HUES64 (cell line): Measurements from ENCODE around the gene SMYD3.

Source experiments
- H3K27ac ChIP-seq: 2 replicates; pipeline ENCODE4 v1.7.0; 2013; ENCODE audit warnings: low read depth, low read length, inconsistent platforms
- H3K27me3 ChIP-seq: 2 replicates; pipeline ENCODE4 v1.6.1; 2013; ENCODE audit warnings: mild to moderate bottlenecking, low read length; ENCODE audit not compliant: insufficient read depth
- H3K36me3 ChIP-seq: 2 replicates; pipeline ENCODE4 v1.6.1; 2013; ENCODE audit warnings: mild to moderate bottlenecking, low read length; ENCODE audit not compliant: insufficient read depth
- H3K4me1 ChIP-seq: 2 replicates; pipeline ENCODE4 v1.6.1; 2013; ENCODE audit warnings: mild to moderate bottlenecking, low read length, moderate library complexity; ENCODE audit not compliant: insufficient read depth
- H3K4me3 ChIP-seq: 2 replicates; pipeline ENCODE4 v1.5.1; 2013; ENCODE audit warnings: mild to moderate bottlenecking, low read length, moderate library complexity
- H3K9ac ChIP-seq: 2 replicates; pipeline ENCODE4 v1.6.1; 2013; ENCODE audit warnings: mild to moderate bottlenecking, low read depth, low read length
- H3K9me3 ChIP-seq: 2 replicates; pipeline ENCODE4 v1.6.1; 2013; ENCODE audit warnings: low read depth, low read length; ENCODE audit not compliant: insufficient read depth
- WGBS: fragments of 150-250, 120-280 bp; methylation state at CpG from one replicate; pipeline ENCODE4 v1.1.7; 2013; ENCODE audit warnings: missing lambda C conversion rate; 5-methylcytosine and 5-hydroxymethylcytosine counted together

SMYD3 gene

DNA sequence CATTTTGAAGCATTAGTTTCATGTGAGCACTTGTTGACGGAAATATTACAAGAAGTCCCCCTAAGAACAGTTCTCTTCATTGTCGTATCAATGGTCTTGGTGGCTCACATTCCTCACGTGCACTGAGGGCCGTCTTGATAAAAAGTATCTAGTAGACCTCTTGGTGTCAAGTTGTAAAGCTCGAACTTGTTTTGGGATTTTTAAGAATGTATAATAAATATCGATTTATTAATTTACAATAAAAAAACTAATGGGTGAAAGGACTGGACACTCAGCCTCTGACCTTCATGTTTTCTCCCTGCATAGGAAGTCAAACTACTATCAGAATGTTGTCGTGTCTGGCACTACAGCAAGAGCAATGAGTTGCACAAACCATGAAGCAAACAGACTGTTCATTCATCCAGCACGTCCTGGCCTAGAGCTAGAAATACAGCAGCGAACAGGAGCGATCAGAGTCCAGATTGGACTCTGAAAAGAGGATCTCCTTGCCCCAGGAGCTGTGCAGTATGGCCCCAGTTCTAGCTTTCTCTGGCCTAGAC is 319.2 kb downstream of the SMYD3 start:
- Histone ChIP-seq H3K9me3 (no peaks in the 10 kb centered on the region), H3K9ac (no peak overlapping the region), H3K4me1 (peaks cover 5% of the 10 kb centered on the region; the same call in 1 of the 2 replicates), H3K27ac (no peak overlapping the region), H3K36me3 (no peaks in the 10 kb centered on the region), H3K27me3 (no peaks in the 10 kb centered on the region), H3K4me3 (no peak overlapping the region)
- WGBS, result 93% methylated on average over 9 of the region's 10 CpGs

DNA sequence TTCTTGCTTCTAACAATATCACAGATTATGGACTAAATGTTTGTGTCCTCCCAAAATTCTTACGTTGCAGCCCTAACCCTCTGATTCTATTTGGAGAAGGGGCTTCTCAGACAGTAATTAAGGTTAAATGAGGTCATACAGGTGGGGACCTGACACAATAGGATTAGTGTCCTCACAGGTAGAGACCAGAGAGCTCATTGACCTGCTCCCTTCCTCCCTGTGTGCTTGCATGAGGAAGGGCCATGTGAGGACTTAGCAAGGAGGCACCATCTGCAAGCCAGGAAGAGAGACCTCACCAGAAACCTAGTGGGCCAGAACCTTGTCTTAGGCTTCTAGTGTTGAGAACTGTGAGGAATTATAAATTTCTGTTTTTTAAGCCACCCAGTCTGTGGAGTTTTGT is 322.6 kb downstream of the SMYD3 start:
- H3K4me3 ChIP-seq, result no peak overlapping the region
- peaks cover 6% of the 10 kb centered on the region; the same call in 1 of the 2 replicates for H3K4me1 ChIP-seq
- no peaks in the 10 kb centered on the region for H3K36me3 ChIP-seq
- no peak overlapping the region for H3K27ac ChIP-seq
- H3K9ac ChIP-seq, result no peak overlapping the region
- no peaks in the 10 kb centered on the region for H3K9me3 ChIP-seq
- 100% methylated on average over 1 of the region's 1 CpG for WGBS
- H3K27me3 ChIP-seq, result no peaks in the 10 kb centered on the region

DNA sequence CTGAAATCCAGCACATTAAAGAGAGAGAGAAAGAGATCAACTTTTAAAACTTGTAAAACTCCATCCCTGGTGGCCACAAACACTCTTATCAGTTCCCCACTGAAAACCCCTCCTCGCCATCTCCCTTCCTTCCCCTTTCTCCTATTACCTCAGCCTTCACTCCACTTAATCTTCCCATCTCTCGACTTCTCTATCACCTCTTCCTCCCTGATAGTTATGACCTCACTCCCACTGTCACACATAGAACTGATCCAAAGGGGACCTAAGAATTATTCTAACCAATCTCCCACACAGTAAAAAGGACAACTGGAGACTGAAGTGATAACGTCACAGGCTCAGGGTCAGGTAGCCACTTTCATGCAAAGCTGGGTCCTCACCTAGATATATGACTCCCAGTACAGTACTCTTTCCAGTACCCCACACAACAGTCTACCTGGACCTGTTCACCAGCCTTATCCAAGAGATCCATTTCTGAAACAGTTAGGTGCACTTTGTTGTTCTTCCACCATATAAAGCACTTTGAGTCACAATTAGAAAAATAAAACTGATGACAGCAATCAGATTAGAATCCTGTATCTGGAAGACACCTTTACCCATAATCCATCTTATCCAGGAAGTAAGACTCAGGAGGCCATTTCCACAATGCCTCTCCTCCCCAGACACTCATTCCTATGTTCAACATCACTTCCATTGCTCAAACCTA is 324.8 kb downstream of the SMYD3 start:
- H3K9ac ChIP-seq, result no peak overlapping the region
- 84% methylated on average over 3 of the region's 3 CpGs for WGBS
- H3K9me3 ChIP-seq, result no peaks in the 10 kb centered on the region

DNA sequence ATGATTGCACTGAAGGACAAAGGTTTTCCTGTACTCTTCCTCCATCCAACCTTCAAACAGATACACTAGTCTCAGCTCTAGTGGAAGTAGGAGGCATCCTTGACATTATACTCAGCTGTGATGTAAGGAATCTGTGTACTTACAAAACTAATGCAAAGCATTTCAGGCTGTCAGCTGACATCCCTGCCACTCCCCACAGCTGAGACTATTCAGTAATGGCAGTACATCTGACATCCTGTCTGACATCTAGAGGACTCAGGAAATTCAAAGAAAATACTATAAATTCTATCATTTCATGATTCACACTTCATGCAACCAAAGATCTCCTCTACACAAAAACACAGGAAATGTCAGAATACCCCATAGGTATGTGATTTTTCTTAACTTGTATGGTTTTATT is 325.8 kb downstream of the SMYD3 start:
- no peaks in the 10 kb centered on the region for H3K9me3 ChIP-seq
- peaks cover 6% of the 10 kb centered on the region; the same call in 1 of the 2 replicates for H3K4me1 ChIP-seq
- H3K27me3 ChIP-seq, result no peaks in the 10 kb centered on the region
- H3K36me3 ChIP-seq, result no peaks in the 10 kb centered on the region
- H3K27ac ChIP-seq, result no peak overlapping the region
- no peak overlapping the region for H3K9ac ChIP-seq
- no peak overlapping the region for H3K4me3 ChIP-seq

More for the DNA sequence above, 324.8 kb downstream of the SMYD3 start:
- Histone ChIP-seq H3K27me3 (no peaks in the 10 kb centered on the region), H3K36me3 (no peaks in the 10 kb centered on the region), H3K27ac (no peak overlapping the region), H3K4me3 (no peak overlapping the region), H3K4me1 (peaks cover 6% of the 10 kb centered on the region; the same call in 1 of the 2 replicates)

DNA sequence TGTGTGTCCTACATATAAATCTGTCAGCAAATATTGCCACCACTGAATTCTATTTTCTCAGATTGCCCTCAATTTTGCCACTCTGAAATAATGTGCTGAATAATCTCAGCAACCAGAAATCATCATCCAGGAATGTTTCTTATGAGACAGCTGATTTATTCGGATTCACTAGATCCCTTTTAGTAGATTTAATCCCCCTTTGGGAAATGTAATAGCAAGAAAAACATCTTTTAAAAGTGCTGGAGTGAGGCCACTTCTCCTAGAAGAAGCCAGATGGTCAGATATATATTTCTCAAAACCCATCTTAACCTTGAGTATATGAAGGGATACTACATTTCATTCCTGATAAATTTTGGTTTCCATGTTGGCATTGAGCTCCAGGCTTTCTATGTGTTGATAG is 327.7 kb downstream of the SMYD3 start:
- Histone ChIP-seq H3K27me3 (no peaks in the 10 kb centered on the region), H3K4me3 (no peak overlapping the region), H3K4me1 (peaks cover 6% of the 10 kb centered on the region; the same call in 1 of the 2 replicates), H3K27ac (no peak overlapping the region), H3K36me3 (no peaks in the 10 kb centered on the region), H3K9me3 (no peaks in the 10 kb centered on the region), H3K9ac (no peak overlapping the region)
- WGBS, result 100% methylated on average over 1 of the region's 1 CpG

DNA sequence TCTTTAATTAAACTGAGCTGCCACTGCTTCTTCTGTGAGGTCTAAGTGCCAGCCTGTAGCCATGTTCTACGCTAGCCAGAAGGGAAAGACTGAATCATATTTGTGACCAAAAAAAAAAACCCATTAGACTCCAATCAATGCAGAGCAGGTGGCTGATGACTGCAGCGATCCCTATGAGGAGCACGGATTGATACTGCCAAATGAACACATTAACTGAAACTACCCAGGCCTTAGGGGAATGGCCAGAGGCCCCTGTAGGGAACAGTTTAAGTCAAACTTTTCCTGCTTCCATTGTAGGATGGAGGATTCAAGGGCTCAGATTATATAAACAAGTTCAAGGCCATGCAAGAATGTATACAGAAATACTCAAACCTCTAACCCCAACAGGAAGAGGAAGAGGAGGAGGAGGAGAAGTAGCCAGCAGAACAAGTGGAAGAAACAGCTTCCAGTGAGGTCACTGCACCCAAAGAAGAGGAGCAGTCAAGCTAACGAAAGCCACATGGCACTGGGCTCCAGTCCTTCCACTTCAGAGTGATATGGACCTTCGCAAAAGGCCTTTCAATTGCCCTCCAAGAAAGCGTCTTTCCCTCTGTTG is 328.3 kb downstream of the SMYD3 start:
- no peaks in the 10 kb centered on the region for H3K9me3 ChIP-seq
- H3K4me3 ChIP-seq, result no peak overlapping the region
- 92% methylated on average over 6 of the region's 6 CpGs for WGBS
- no peaks in the 10 kb centered on the region for H3K36me3 ChIP-seq
- no peak overlapping the region for H3K9ac ChIP-seq
- no peak overlapping the region for H3K27ac ChIP-seq
- no peaks in the 10 kb centered on the region for H3K27me3 ChIP-seq
- peaks cover 6% of the 10 kb centered on the region; the same call in 1 of the 2 replicates for H3K4me1 ChIP-seq

DNA sequence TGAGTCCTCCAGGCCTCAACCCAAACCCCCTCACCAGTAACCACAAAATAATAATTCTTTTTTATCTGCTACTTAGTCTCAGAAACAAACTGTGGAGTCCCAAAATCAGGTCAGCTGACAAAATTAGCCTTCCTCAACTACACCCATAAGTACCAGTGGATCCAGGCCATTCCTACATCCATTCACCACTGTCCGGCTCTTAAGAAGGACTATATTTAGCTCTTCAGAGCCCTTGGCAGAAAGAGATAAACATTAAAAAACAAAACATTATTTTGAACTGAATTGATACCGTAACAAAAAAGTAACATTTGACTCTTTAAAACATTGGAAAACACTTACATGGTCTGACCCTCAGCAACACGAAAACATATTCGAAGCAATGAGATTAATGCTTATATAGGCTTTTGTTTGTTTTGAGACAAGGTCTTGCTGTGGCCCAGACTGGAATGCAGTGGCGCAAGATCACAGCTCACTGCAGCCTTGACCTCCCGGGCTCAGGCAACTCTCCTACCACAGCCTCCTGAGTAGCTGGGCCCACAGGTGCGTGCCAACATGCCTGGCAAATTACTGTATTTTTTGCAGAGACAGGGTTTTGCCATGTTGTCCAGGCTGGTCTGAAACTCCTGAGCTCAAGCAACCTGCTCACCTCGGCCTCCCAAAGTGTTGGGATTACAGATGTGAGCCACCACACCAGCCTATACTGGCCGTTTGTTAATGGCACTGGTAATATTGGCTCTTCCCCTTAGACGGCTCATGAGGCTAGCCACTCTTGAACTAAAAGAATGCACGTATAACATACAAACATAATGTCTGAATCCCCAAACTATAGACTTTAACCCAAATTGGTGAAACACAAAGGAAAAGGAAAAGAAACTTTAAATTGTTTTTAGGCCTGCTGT is 330.7 kb downstream of the SMYD3 start:
- H3K4me1 ChIP-seq, result no peaks in the 10 kb centered on the region
- H3K9ac ChIP-seq, result no peak overlapping the region
- H3K27me3 ChIP-seq, result no peaks in the 10 kb centered on the region
- no peaks in the 10 kb centered on the region for H3K36me3 ChIP-seq
- H3K9me3 ChIP-seq, result no peaks in the 10 kb centered on the region
- no peak overlapping the region for H3K27ac ChIP-seq
- H3K4me3 ChIP-seq, result no peak overlapping the region
- WGBS, result 94% methylated on average over 11 of the region's 11 CpGs

DNA sequence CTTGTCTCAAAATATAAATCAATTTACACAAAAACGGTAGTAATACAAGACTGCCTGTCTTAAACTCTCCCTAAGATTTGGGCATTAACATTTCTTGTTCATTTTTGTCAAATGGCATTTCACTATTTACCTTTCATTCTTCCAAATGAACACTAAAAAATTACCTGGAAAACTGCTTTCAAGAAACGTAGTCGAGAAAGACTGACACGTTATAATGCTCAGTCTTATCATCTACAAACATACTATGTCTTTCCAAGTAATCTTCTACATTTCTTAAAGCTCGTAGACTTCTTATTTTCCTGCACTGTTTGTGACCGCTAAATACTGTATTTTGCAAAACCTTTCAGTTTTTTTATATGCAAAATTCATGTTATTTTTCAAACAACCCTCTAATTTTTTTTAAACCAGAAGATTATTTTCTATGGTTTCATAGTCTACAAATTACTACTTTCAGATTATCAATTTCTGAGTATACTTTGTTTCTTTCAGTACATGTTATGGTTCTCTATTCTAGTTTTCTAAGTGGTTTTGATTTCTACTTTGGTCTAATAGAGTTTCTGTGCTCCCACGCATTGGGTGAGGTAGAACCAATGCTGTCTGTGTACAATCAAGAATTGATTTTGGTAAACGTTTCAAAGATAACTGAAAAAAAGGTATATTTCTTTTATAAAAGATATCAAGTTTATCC is 336.4 kb downstream of the SMYD3 start:
- Histone ChIP-seq H3K36me3 (no peaks in the 10 kb centered on the region), H3K27me3 (no peaks in the 10 kb centered on the region), H3K27ac (no peak overlapping the region), H3K4me1 (peaks cover 6% of the 10 kb centered on the region; the same call in 1 of the 2 replicates), H3K9me3 (no peaks in the 10 kb centered on the region), H3K9ac (no peak overlapping the region), H3K4me3 (no peak overlapping the region)
- 94% methylated on average over 7 of the region's 8 CpGs for WGBS

DNA sequence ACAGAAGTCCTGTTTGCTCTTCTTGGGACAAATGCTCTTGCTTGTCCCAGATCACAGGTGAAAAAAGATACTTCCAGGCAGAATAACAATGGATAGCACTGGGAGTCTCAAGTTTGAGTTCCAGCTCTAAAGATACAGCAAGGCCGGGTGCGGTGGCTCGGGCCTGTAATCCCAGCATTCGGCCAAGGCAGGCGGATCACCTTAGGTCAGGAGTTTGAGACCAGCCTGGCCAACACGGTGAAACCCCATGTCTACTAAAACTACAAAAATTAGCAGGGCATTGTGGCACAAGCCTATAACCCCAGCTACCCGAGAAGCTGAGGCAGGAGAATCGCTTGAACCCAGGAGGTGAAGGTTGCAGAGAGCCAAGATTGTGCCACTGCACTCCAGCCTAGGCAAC is 337.6 kb downstream of the SMYD3 start:
- H3K4me1 ChIP-seq, result peaks cover 6% of the 10 kb centered on the region; the same call in 1 of the 2 replicates
- no peak overlapping the region for H3K27ac ChIP-seq
- H3K9ac ChIP-seq, result no peak overlapping the region
- no peak overlapping the region for H3K4me3 ChIP-seq
- WGBS, result 93% methylated on average over 8 of the region's 8 CpGs
- H3K27me3 ChIP-seq, result no peaks in the 10 kb centered on the region
- no peaks in the 10 kb centered on the region for H3K36me3 ChIP-seq
- no peaks in the 10 kb centered on the region for H3K9me3 ChIP-seq

DNA sequence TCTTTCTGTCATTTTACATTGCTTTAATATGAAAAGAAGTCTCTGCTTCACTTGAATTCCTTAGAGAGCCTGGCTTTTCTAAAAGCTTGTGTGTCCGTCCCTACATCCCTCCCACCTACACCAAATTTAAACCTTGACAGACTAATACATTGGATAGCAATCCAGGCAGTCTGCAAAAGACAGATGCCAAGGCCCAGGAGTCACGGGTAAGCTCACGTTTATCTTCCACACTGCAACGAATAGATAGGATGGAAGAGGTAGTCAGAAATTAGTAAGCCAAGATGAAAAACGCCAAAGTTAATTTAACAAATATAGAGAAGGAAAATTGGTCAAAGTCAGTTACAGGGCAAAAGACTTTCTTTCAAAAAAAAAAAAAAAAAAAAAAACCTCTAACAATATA is 338.1 kb downstream of the SMYD3 start:
- Histone ChIP-seq H3K27ac (no peak overlapping the region), H3K36me3 (no peaks in the 10 kb centered on the region), H3K27me3 (no peaks in the 10 kb centered on the region), H3K9ac (no peak overlapping the region), H3K9me3 (no peaks in the 10 kb centered on the region), H3K4me1 (peaks cover 6% of the 10 kb centered on the region; the same call in 1 of the 2 replicates), H3K4me3 (no peak overlapping the region)
- WGBS, result 68% methylated on average over 4 of the region's 5 CpGs
